GM19238 (cell line): ENCODE measurements around the gene DENND5A.
"Not testable (repeated sequence)": the region's sequence is repeated elsewhere in the genome, so short reads cannot be mapped to it uniquely, and the experiment has no call there.

ENCODE experiments used
- DNase-seq: peaks from one replicate; pipeline ENCODE4 v3.0.0; 2011; ENCODE audit warnings: low spot score; ENCODE audit not compliant: insufficient read length

Gene DENND5A

DNA sequence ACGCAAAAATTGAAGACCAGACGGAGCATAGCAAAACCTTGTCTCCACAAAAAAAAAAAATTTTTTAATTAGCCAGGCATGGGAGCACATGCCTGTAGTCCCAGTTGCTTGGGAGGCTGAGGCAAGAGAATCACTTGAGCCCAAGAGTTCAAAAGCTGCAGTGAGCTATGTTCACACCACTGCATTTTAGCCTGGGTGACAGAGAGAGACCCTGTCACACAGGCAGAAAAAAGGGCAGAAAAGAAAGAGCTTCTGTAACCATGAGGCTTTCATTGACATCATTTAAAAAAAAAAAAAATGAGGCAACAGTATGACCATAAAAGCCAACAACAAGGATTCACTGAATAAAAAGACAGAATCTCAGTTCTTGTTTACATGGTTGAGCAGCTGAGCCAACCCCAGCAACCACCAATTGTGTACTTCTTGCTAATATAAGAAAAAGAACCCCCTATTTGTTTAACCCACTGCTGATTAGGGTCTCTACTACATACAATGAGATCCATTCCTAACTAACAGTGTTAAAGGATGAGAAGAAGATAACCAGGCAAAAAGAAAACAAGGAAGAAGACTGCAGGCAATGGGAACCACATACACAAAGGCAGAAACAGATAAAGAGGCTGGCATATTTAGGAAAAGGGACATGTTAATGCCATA lies 87.6 kb downstream of the DENND5A start:
- DNase-seq = no peak

DNA sequence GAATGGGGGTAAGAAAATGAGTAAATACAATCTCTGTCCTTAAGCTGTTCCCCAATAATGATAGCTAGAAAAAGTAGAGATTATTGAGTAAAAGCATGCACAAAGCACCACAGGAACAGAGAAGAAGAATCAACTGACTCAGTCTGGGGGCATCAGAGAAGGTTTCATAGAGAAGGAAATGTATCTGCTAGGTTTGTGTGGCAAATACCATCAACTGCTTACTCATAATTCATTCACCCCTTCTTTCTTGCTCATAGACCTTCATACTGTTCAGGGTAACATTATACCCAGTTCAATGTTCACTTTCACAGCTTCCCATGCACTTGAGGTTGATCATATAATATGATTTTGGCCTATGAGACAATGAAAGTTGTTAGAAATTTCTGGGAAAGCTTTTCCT lies 88.6 kb downstream of the DENND5A start:
- no peak for DNase-seq

DNA sequence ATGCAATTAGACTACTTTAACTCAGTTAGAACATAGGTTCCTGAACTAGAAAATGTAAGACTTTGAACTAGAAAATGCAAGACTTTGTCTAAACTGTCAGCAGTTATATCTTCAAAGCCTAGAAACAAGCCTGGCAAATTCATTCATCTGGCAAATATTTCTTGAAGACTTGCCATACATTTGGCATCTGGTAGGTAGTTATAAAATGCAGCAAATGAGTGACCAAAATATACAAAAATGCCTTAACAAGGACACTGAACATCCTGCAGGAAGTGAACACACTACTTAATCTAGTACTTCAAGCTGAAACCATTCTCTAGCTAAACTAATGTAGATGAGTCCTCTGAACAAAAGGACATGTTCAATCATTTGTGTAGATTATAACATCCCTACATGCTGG lies 89.0 kb downstream of the DENND5A start:
- DNase-seq = no peak

DNA sequence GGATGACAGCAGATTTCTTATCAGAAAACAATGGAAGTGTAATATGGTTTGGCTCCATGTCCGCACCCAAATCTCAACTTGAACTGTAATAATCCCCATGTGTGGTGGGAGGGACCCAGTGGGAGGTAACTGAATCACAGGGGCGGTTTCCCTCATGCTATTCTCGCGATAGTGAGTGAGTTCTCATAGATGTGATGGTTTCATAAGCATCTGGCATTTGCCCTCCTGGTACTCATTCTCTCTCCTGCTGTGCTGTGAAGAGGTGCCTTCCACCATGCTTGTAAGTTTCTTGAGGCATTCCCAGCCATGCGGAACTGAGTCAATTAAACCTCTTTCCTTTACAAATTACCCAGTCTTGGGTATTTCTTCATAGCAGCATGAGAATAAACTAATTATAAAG lies 92.8 kb downstream of the DENND5A start:
- DNase-seq = no peak

DNA sequence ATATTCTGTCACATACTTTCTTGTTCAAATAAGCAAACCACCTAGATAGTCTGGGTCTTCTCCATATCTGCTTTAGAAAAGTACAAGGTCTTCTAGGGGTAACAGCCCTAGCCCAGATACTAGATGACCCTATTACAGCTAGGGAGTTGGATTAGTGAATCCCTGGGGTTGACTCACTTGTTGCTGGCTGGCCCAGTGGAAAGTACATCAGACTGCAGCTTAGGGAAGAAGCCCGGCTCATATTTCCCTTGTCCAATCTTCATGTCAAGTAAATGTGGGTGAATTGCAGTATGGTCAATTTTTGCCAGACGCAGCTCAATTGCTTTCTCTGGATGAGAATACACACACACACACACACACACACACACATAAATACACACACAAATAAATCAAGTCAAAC lies 94.7 kb downstream of the DENND5A start:
- DNase-seq = no peak

DNA sequence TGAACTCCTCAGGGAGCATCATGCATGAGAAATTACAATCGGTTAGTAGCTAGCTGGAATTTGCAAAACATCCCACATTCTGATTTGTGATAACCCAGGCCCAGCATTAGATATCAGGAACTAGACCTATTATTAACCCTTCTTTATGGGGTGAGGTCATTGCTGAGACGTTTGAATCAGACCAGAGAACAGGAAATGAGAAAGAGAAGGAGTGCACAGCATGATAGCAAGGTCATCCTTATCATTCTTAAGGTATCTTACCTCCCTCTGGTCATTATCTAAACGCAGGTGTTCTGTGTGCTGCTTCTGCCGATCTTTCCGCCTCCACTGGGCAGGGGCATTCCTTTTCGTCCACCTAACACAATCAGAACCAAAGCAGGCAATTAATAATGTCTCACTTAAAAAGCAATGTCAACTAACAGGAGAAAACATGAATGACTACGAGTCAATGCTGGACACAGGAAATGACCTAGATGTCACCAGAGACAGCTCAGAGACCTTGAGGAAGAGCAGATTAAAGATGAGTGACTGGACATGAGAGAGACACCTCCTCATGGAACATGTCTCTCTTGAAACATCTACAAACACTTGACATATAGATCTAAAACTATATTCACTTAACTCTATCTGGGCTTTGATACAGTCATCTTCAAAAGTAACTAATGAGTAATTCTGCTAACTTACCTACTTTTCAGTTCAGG lies 95.4 kb downstream of the DENND5A start:
- no peak for DNase-seq

DNA sequence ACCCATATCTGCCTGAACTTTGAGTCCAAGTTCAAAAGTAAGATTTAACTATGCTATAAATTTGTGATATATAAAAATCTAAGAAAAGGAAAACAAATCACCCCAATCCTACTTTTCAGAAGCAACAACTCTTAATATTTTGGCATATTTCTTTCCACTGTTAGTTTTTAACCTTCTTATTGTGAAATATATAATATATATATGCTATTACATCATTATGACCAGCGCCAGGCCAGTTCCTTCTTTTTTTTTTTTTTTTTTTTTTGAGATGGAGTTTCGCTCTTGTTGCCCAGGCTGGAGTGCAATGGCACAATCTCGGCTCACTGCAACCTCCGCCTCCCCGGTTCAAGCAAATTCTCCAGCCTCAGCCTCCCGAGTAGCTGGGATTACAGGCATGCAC lies 103.2 kb downstream of the DENND5A start:
- DNase-seq = not testable (repeated sequence)

DNA sequence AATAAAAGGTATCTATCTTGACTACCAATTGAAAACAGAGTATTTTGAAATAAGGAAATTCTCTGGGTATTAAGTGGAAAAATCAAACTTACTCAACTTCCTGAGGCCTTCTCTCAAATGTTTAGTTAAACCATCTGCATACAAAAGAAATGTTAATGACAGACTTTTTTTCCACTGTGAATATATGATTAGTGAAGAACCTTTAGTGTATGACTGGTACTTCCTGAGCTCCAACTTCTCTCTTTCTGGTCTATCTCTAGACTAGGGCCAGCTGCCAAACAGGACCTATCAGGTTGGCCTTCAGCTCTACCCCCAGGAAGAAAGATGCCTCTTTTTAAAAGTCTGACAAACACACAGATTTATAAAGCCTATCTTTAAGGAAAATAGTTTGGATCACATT lies 105.0 kb downstream of the DENND5A start:
- DNase-seq = no peak

DNA sequence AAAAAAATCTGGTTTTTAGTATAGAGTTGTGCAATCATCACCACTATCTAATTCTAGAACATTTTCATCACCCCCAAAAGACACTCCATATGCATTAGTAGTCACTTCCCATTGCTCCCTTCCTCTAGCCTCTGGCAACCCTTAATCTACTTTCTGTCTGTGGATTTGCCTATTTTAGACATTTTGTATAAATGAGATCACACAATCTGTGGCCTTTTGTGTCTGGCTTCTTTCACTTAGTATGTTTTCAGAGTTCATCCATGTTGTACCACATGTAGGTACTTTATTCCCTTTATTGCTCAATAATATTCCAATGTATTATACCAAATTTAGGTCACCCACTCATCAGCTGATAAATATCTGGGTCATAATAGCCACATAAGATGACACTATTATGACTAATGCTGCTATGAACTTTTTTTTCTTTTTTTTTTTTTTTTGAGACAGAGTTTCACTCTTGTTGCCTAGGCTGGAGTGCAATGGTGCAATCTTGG lies 106.2 kb downstream of the DENND5A start:
- DNase-seq = no peak

DNA sequence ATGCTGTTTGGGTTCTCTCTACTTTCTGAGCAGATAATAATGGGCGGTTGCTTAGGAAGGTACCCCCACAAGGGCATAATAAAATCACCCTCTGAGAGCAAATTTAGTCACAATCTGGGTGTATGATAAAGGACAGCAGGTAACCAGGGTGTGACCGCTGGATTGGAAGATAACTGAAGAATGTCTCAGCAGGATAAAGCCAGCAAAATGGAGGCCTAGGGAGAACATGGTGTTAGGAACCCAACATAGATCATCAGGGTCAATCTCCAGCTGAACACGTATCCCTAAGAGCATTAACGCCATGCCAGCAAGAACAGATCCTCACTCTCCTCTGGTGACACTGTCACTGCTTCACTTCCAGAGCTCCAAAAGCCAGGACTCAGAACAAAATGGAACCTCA lies 109.2 kb downstream of the DENND5A start:
- DNase-seq = no peak

DNA sequence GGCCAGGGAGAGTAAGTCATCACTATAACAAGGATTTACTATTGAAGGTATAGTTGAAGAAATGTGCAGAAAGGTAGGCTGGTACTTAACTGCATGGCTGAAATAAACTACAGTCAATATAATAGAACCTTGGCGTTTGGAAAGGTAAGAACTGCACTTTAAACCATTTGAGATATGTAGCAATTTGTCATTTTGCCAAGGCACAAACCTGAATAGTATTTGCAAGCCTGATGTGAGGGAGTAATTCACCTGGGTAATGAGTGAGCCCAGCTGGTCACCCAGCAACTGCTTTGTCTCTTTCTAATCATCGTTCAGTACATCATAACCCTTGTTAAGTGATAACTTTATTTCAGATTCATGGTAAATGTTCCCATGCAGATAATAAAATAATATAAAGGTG lies 111.5 kb downstream of the DENND5A start:
- DNase-seq = no peak

DNA sequence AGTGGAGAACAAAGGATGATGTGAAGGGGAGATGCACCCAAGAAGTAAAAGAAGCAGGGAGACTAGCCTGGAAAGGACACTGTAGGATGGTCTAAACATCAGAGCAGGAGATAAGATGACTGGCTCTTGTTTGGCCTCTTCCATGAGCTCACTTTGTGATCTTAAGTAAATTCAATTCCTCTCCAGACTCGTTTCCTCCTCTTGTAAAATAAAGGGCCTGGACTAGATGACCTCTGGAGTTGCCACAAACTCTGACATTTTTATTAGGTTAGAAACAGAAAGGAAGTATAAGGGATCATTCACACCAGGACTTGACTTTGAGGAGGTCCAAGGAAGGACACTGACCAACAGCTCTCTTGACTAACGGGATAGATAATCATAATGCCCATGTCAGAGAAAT lies 113.5 kb downstream of the DENND5A start:
- no peak for DNase-seq

DNA sequence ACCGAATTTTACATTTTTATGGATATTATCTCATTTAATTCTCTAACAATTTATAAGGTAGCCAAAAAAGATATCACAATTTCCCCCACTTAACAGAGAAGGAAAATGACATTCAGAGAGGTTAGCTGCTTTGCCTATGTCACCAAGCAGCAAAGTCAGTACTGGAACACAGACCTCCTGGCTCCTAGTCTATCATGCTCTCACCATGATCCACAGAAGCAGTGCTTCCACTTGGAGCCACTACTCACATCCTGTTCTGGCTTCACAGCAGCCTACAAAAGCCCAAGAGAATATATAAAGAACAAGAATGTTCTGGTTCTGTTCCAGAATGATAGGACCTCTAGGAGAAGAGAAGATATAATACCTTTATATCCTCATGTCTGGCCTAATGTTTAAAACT lies 114.2 kb downstream of the DENND5A start:
- DNase-seq = no peak

DNA sequence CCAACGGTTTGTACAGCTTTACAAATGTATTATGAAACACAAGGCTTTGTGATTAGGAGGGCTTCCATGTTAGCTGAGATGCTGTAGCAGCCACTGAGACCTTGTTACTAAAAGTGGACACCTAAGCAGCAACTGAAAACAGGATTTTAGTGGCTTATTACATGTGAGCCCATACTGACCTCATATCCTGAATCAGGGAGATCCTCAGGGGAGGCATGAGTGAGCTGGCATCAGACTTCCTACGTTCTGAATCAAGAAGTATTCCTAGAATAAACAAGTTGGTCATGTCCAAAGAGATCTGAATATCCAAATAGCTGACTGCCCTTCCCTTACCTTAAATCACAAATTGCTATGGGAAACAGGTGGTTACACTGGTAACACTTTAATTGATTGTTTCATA lies 114.6 kb downstream of the DENND5A start:
- no peak for DNase-seq

DNA sequence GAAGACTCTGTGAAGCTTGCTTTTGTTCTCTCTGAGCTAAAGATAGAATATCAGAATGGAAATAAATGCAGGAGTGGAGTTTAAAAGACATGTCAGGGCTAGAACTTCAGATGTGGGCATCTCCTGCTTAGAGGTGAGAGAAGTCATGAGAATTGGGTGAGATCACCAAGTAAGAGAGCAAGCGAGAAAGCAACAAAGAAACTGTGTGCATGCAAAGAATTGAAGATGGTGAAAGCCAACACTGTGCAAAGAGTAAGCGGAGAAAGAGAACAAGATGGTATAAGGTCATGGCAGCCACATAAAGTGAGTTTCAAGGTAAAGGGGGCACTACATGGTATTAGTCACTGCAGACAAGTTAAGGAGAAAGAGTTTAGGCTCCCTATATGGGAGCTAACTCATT lies 116.4 kb downstream of the DENND5A start:
- DNase-seq = no peak

DNA sequence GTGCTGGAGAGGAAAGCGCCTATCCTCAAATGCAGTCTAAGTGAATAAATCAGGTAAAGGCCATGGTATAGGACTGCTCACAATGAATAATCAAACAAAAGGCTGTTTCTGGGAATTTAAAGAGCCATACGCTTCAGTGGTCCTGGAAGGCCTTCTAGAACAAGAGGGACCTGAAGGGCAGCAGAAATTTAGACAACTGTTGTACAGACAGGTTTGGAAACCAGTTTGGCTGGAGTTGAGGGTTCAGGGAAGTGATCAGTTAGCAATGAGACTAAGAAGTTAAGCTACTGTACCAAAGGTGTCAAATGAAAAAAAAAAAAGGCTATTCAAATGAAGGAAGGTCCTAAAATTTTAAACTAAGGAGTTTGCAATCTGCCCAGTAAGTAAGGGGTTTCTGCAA lies 117.1 kb downstream of the DENND5A start:
- DNase-seq = no peak

DNA sequence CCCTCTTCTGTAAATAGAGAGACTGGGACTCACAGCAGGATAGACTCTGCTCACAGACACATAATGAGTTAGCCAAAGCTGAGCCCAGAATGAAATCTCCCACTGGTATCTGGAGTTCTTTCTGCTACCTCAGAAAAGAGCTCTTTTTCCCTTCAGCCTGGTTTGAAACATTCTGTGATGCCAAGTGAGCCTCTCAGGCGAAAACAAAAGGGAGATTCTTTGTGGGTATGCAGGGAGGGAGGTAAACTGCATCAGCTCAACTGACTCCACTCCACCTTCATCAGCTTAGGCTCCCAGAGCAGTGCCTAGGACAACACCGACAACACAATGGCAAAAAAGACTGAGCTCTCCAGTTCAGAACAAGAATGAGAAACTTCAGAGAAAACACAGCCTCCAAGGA lies 118.7 kb downstream of the DENND5A start:
- DNase-seq = no peak

DNA sequence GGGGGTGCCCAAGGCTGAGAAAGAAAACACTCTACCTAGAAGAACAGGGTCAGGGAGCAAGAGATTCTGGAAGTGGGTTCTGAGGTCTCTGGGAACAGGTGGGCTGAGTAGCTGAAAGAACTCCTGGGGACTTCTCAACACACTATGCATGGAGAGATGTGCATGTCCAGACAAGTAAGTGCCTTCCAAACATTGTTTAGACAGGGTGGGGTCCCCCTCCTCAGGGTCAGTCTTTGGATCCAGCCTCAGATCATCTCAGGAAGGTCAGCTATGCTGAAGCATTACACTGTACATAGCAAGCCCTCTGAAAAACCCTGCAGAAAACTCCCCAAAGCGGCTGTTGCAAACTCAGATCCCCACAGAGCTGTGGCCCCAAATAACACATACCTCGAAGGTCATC lies 119.9 kb downstream of the DENND5A start:
- DNase-seq = no peak

DNA sequence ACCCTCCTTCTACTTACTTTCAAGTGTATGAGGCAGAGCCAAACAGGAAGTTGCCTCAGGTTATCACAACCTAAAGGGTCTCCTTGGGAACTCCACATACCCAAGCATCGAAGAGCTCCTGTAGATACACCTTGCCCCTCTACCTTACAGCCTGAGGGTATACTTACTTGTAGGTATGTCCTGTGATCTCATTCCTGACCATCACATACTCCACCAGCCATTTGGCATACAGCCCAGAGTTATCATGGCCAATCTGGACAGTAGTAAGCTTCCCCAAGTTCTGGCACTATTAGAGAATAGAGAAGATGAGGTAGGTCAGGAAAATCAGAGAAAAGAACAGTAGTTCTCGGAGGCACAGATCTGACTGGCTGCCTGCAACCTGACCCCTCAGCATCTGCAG lies 120.3 kb downstream of the DENND5A start:
- DNase-seq = no peak

DNA sequence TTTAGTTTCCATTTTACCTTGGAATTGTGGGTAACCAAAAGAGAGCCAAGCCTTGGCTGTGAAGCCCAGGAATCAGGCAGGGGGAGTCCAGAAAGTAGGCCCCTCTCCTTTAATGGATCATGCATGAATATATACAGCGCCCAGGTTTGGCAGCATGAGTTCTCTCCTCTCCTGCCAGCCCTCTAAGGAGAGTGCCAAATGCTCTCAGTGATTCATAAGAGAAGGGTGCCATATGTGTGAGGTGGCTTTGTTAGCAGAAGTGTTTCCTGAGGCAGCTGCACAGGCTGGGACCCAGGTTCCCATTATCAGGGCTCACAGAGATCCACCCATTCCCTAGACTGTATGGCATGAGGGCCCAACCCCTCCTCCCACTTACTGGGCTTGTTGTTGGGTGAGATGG lies 121.4 kb downstream of the DENND5A start:
- DNase-seq = no peak

DNA sequence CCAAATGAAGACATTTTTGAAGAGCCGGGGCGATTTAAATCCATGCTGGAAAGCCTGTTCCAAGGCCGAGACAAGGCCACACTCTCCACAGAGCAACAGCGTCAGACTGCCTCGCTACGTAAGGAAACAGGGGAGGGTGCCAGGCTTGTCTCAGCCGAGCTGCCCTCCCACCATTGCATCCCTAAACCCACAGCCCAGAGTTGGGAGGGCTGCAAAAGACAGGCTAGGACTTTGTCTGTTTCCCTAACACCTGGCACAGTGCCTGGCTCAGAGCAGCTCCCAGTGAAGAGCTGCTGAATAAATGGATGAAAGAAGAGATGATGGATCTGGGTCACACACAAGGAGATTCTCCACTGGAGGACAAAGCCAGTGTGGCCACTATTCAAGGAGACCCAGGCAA lies 122.4 kb downstream of the DENND5A start:
- DNase-seq = no peak

DNA sequence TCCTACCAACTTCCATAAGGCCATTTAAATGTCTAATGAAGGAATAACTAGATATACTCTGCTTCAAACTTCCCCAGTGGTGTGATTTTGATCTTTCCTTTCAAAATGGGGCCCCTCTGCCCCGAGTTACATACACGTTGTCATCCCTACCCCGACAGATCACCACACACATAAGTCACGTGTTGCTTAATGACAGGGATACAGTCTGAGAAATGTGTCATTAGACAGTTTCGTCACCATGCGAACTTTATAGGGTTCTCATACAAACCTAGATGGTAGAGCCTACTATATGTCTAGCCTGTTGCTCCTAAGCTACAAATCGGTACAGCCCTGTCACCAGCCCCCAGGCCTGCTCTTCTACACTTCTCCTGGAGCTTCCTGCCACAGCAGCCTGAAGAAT lies 124.0 kb downstream of the DENND5A start:
- DNase-seq = no peak

DNA sequence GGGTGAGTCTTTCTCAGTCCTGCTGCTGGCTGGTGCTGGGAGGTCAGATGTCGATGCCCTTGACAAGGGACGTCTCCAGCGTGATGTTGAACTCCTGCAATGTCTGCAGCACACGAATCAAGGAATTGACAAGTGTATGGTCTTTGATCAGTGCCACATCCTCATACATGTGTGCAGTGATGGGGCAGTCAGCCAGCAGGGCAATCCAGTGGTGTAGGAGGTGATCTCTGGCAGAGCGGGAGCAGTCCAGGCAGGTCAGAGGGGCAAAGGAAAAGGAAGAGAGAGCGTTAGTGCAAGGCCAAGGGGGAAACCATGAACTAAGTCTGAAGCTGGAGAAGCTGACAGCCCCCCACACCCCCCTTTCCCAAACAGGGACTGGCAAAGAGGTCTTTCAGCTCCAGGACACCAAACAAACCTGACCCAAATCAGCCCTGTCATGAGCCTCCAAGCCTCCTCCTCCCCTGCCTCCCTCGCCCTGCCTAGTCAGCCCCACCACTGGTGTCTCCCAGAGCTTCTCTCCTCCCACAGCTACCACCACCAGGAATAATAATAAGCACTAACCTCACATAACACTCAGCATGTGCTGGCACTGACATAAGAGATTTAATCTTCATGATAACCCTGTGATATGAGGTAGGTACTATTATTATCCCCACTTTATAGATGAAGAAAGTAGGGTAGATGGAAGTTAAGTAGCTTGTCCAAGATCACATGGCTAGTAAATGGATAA lies 125.4 kb downstream of the DENND5A start:
- DNase-seq = no peak
